Fibroblast of upper back skin (primary cell): Measurements from ENCODE around the gene ADAM12.

Experiments used
- DNase-seq: peaks from one replicate; pipeline ENCODE4 v3.0.0-alpha.2; 2013

ADAM12 gene

DNA sequence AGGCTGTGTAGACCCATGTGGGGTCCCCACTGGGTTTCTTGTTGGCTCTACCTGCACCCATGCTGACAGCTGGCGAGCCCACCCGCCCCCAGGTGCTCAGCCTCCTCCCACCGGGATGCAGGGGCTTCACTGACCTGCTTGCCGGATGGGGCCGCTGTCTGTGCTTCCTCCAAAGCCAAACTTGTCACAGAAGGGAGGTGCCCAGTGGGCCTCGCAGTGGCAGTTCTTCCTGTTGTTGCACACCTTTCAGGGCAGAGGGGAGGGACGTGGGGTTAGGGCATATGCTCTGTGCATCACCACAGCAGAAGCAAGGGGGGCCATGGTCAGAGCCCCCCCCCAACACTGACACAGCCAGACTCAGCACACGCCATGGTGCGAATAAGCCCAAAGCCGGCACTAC is 345.4 kb downstream of the ADAM12 start:
- no peak for DNase-seq

GRCh38 chr10:126042354-126042753 is 345.9 kb downstream of the ADAM12 start:
- DNase-seq = no peak

- DNase-seq = no peak
Measured at GRCh38 chr10:126041804-126042231, 346.5 kb downstream of the ADAM12 start.

GRCh38 chr10:126041117-126041516 is 347.2 kb downstream of the ADAM12 start:
- DNase-seq = no peak

- no peak for DNase-seq
Measured at GRCh38 chr10:126037946-126038345, 350.3 kb downstream of the ADAM12 start.

DNA sequence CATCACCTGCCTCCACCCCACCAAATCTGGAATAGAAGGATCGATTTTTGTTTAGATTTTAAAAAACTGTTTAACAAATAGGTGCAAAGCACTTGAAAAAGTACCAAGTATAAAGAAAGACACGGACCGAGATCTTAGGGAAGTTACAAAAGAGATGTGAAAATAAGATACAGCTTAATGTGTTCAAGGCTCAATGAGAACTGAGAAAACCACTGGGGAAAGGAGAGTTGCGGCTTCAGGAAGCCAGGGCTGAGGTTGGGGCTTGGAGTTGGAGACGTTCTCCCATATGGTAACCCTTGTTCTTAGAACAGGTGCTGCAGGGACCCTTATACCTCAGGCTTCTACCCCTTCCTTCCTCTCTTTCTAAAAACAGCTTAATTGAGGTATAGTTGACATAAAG is 351.8 kb downstream of the ADAM12 start:
- DNase-seq = no peak

- DNase-seq = no peak
Measured at GRCh38 chr10:126034586-126034985, 353.7 kb downstream of the ADAM12 start.

DNA sequence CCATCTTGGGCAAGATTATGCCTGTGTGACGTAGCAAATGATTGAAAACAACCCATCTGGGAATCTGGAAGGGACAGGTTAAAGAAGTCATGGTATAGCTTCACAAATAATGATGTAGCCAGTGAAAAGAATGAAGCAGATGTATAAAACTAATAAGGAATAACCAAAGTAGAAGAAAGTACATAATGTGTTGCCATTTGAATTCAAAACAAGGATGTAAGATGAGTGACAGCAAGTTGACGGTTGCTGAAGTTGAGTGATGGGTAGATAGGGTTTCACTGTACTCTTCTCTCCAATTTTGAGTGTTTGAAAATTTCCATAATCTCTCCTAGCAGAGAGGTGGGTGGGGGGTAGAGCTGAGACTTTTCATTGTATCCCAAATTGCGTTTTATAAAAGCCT is 358.3 kb downstream of the ADAM12 start:
- DNase-seq = no peak

DNA sequence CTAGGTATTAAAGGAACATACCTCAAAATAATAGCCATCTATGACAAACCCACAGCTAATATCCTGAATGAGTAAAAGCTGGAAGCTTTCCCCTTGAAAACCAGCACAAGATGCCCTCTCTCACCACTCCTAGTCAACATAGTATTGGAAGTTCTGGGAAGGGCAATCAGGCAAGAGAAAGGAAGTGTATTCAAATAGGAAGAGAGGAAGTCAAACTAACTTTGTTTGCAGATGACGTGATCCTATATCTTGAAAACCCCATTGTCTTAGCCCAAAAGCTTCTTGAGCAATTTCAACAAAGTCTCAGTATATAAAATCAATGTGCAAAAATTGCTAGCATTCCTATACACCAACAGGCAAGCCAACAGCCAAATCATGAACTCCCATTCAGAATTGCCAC is 360.6 kb downstream of the ADAM12 start:
- DNase-seq = no peak

DNA sequence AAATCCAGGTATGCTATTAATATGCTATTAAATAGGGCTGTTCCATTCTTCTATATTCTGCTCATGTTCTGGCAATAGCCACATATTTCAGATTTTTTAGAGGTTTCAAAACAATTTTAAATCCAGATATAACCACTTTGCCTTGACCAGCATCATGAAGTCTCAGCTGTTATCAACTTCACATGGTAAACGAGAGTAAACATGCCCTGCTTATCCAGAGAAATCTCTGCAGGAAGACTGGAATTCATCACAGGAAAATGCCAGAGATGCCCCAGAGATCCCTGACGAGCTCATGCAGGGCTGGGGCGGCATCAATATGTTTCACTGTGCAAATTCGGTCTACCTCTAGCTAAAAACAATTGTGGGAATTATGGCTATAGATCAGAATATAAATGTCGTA is 365.4 kb downstream of the ADAM12 start:
- no peak for DNase-seq

DNA sequence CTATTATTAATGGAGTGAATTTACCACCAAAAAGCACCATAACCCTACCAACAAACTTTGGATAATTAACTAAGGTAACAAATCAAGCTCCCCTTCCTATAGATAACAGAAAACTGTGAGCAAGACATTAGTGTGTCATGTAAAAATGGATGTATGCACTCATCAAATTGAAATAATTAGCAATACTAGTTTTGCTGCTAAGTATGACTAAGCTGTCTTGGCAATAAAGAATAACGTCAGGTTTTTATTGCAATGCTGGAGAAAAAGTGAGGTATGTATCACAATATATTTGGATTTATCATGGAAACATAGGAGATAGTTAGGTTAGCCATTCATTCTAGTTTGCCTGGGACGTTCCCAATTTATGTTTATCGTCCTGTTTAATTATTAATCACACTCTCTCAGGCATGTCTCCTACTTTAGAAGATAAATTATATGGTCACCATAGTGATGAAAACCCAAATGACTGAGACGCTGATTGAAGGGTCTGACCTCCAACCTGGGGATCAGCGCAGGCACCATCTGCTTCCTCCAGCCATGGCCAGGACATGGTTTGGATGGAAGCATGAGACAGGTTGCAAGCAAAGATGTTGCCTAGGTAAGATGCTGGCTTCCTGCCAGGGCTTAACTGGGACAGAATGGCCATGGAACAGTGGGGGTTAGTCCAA is 366.3 kb downstream of the ADAM12 start:
- DNase-seq = no peak

DNA sequence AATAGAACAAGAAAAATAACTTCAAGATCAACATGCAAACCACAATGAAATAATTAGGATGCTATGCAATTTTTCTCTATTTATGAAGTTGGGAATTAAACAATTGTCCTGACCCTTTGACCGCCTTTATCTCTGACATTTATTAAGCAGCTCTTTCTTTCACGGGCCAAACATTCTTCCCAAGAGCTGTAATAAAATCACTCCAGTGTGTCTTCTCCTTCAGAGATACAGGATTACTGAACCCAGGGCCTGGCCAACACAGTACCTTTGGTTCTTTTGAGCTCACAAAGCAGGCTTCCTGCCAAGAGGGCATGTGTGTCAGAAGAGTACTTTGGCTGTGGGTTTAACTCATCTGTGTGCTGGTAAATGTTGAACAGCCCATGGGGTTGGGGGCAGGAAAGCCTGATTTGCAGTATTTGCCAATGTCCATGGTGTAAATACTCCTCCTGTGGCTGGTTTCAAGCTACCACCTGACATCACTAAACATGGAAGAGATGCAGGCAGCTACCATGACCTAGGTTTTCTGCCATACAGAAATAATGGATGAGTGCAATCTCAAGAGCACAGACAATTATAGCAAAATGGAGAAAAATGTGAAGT is 370.2 kb downstream of the ADAM12 start:
- DNase-seq = no peak

DNA sequence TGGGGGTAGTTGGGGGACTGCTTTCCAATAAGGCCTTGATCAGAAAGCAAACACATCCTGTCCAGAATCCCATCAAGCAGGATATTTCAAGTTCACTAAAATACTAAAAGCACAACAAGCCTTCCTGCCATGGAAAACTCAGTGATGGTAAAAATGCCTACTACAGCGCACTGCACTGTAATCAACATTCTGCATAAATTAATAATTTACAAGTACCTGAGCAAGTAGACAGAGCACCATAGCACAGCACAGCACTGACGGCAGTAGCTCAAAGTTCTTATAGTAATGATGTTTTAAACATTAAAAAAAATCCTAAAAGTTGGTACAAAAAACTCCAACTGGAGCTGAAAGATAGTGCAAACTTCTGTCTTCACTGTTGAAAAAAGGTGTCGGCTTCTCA is 371.4 kb downstream of the ADAM12 start:
- no peak for DNase-seq

DNA sequence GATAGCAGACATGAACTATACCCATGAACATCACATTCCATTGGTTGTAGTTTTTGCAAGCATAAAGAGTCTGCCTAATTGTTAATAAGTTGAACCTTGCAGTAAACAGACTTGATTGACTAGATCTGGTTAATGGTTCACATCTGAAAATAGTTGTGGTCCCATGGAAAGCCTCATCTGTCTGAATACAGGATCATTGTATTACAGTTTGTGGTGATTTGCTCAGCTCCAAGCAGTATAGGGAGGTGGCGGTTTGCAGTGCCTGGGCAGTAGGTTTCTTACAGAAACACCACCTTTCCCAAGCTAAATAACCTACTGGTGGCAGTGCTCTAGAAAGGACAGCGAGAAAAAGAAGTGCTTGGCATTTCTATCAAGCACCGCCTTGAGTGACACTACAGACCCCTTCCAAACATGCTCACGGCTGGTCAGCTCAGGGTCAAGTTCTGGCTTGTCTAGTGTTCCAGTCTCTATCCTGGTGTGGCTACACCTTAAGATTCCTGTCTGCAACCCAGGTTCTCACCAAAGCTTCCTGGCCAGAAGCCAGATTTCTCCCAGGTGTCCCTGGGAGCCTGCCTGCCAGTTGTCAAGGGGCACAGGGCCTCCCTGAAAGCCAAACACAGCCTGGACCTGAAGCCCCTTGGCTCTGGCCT is 372.0 kb downstream of the ADAM12 start:
- no peak for DNase-seq

GRCh38 chr10:126015413-126015812 is 372.9 kb downstream of the ADAM12 start:
- no peak for DNase-seq

DNA sequence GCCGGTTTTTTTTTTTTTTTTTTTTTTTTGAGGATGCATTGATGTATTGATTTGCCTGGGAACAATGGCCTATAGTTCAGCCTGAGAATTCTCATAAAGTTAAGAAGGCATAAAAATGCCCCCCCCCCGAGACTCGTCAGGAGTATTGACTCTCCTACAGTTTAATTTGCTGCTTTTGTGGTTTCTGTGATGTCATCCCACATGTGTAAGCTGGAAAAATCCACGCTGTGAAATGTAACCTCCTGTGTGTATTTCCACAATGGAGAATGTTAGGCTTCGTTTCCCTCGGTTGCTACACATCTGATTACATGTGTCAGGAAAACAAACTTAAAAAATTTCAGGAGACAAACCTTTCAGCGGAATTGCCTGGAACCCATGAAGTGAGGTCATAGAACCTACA is 374.0 kb downstream of the ADAM12 start:
- peak; percentile 77 for DNase-seq

DNA sequence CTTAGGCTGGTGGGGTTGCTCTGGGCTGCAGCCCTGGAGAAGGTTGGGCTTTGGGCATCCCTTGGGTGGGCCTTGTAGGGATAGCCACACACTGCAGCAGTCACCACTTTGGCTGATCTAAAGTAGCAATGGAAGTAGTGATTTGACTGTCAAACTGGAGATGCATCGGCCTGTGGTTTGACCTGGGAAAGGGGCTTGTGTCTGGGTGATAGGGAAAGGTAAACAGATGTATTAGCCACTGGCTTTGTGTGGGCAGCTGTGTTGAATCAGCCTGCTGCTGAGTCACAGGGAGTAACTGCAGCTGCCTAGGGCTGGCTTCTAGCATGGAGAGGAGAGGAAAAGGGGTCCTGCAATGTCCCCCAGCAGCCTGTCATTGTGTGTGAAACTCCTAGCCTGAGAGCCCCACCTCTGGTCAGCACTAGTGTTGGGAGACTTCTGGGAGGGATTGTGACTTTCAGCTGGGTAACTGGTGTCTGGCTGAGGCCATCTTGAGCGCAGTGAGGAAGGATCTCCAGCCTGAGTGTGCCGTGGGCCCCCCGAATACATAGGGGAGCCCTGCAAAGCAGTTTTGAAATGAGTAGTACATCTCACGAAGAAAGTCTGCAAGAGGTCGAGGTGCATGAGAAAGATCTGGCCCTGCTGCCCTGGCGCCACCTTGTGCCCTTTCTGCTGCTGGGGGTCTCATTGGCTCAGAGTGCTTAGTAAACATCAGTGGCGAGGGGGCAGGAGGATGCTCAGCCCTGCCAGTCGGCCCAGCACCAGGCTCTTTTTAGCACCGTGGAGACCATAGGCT is 374.6 kb downstream of the ADAM12 start:
- peak; percentile 82 for DNase-seq

DNA sequence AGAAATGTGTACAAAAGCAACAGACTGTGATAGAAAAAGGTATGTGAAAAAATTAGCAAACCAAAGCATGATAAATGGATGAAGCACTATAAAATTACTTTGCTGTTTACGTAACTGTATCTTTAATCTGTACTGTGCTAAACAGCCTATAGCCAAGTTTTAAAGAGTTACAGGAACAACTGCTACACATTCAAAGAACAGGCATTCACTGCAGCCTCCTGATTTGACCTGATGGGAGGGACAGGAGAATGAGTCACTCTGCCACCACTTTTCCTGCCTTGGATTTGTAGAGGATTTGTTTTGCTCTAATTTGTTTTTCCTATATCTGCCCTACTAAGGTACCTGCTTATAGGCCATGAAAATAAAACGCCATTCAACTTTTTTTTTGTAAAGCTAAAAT is 375.8 kb downstream of the ADAM12 start:
- no peak for DNase-seq

DNA sequence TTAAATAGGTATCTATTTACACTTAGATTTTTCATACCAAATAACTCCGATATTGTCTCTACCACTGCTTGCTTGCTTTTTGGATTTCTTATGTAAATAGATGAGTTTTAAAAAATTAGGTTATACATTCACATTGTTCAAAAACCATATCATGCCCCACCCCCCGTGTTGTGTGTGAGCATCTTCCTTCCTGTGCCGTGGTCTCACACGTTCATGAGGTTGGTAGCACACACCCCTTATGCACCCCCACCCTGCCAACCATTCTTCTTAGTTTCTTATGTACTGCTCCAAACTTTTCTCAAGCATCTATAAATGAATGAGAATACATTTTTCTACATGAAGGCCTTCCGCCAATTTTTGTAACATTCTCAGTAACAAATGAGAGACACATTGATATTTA is 376.3 kb downstream of the ADAM12 start:
- no peak for DNase-seq

DNA sequence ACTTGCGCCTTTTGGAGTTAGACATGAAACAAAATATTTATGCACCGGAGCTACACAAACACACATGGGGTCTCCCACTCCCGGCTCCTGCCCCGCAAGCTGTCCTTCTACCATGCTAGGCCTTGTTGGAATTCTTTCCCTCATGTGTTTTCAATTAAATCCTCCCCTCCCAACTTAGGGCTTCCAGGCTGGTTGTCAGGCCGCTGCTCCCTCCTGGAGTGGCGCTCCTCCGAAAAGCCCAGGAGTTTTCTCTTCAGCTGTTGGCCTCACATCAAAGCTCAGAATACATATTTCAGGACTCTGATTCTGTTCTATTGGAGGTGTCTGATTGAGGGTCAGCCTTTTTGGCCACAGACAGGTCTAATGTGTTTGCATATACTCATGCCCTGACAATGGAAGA is 378.6 kb downstream of the ADAM12 start:
- peak; percentile 69 for DNase-seq

DNA sequence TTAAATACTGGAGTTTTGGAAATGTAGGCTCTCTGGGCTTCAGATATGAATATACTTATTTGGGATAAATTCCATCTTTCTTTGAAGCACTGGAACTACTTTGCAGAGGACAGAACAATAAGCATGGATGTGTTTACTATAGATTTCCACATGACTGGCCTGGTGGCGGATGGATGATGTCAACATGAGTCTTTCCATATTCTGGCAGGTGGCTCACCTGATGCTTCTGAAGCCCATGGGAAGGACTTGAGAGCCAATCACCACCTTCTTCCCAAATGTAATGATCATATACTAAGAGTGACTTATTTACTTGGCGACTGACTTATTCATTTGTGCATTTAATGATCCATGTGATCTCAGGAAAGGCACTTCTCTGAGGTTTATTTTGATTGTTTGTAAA is 381.4 kb downstream of the ADAM12 start:
- no peak for DNase-seq

GRCh38 chr10:126006264-126006663 is 382.0 kb downstream of the ADAM12 start:
- no peak for DNase-seq

DNA sequence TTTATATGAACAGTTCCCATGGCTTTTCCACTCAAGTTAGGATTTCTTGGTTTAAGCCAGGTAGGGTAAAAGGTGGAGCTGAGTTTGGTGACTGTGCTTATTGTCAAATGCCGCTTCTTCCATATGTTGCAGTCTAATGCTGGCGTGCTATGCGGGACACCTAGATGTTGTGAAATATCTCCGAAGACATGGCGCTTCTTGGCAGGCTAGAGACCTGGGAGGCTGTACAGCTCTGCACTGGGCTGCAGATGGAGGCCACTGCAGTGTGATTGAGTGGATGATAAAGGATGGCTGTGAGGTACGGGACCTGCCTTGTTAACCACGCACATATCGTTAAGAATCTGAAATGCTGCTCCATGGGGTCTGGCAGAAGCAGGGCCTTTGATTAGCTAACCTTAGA is 383.5 kb downstream of the ADAM12 start:
- DNase-seq = no peak

- no peak for DNase-seq
Measured at GRCh38 chr10:126001576-126001975, 386.7 kb downstream of the ADAM12 start.
